NK-92 treated with Interleukin-12 subunit alpha and Interleukin-12 subunit beta, amount 100 ng/mL, for 24 hours (cell line): ENCODE measurements around the gene LDLRAD3.
"Not testable (repeated sequence)": the region's sequence is repeated elsewhere in the genome, so short reads cannot be mapped to it uniquely, and the experiment has no call there.

Source experiments
- DNase-seq: peaks from one replicate; lab custom pipeline; 2025; lab: John Stamatoyannopoulos, UW

The LDLRAD3 gene

DNA sequence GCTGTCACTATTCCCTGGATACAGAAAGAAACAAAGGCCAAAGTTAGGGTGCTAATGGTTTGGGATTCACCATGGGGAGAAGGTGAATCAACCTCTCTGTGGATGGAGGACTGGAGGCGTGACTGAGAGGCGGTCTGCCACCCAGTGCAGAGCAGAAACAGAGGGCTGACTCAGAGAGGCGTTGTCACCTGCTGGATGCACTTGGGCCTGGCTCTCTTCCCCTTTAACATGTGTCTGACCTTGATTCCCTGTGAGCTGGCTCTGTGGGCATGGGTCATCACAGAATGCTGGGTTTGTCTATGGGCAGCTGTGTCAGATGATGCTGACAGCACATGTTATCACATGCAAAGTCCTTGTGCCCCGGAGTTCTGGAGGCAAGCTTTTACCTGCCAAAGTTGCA lies 75.9 kb downstream of the LDLRAD3 start:
- DNase-seq = no peak

DNA sequence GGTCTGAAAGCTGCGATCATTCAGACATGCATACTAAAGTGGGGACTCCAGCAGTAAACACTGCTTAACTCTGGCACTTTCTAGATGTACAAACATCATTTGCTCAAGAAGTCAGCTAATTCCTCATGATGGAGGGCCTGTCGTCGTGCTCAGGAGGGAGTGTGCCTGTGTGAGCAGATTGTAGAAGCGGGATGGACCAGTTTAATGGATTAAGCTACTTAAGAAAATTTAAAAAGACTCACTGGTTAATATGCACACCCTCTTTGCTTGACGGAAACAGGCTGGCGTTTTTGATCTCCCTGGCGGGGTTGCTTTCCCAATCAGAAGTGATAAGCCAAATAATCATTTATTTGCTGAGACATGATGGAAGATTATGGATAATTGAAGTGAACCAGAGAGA lies 79.0 kb downstream of the LDLRAD3 start:
- no peak for DNase-seq

DNA sequence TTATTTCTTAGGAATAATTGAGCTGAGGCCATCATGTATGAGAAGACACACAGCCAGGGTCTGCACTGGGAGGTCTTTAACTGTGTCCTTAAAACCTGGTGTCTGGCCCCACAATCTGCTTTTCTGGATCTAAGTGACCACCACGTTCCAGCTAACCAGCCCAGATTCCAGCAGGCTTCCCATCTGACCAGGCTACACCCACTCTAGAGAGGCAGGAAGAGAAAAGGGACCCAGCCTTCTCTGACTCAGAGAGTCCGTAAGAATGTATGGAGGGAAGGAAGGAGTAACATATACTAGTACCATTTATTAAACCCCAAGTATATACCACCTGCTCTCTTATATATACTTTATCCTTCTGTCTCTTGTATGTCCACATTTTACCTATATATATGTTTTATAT lies 80.1 kb downstream of the LDLRAD3 start:
- no peak for DNase-seq

DNA sequence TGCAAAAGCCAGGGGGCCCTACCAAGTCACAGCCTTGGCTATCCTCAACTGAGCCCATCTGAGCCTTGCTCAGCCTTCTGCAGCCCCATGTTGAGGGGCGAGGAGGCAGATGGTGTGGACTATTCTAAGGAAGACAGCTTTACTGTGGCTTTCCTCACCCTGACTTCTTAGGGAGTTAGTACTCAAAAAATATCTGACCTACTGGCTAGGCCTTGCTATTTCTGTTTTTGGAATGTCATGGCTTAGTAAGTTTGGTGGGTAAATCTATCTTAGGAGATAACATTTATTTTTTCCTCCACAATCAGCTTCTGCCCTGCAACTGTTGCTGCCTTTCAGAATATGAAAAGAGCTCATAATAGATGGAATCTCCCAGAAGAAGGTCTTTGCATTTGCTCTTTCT lies 80.9 kb downstream of the LDLRAD3 start:
- no peak for DNase-seq

DNA sequence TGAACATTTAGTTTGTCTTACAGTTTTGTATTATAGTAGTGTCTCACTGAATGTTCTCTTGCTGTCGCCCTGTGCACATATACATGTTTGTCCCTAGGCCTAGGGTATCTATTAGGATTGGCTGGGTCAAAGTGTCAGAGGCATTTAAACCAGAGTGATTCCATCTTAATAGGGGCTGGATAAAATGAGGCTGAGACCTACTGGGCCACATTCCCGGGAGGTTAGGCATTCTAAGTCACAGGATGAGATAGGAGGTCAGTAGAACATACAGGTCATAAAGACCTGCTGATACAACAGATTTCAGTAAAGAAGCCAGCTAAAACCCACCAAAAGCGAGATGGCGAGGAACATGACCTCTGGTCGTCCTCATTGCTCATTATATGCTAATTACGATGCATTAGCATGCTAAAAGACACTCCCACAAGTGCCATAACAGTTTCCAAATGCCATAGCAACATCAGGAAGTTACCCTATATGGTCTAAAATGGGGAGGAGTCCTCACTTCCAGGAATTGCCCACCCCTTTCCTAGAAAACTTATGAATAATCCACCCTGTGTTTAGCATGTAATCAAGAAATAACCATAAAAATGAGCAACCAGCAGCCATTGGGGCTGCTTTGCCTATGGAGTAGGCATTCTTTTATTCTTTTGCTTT lies 82.6 kb downstream of the LDLRAD3 start:
- DNase-seq = no peak

DNA sequence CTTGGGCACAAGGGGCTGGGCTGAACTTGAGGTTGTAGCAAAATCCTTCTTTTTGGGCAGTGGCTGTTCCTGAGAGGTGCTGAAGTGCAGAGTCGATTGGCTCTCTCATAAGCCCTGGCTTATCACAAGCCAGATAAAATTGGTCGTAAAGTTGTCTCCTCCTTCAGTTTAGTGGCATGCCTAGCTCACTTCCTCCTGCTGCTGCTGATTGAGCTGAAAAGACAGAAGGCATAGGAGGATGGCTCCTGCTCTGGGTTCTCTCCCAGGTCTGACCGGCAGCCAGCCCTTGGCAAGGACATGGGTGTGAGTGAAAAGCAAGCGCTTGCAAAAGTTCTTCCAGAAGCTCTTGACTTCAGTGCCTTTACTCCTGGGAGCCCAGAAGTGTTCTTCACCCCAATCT lies 83.9 kb downstream of the LDLRAD3 start:
- no peak for DNase-seq

DNA sequence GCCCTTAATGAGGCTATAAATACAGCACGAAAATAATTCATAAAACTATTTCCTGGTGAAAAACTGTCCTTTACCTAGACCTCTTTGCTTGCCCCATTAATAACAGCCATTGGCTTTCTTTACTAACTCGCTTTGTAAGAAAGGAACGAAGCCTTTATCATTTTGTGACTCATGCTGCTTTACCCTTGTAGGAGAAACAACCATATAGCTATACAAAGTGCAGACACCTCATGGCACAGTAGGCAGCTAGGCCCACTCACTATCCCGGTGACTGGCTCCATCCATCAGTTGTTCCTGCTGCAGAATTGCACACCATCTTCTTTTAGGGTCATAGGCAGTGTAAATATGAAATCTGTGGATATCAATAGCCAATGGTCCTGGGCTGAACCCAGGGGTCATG lies 85.8 kb downstream of the LDLRAD3 start:
- no peak for DNase-seq

DNA sequence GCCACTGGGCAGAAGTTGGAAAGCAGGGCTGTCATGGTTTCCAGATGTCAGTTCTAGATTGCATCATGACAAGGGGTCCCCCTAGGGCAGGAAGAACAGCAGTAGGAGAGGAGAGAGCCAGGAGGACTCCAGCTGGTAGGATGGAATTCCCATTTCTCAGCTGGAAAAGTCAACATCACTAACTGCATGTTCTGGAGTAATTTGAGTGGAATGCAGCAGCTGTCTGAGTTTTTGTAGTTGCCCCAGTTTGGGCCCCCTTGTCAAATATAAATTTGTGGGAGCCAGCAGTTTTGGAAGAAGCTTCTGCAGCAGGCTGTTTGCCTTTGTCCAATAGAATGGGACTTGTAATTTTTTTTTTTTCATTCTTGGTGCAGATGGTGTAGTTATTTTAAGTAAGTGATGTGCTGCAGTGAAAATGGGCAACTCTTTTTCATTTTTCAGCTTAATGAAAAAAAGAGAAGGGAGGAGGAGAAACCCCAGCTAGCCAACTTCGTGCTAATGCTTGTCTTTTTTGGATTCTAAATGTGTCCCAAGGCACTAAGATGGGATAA lies 86.9 kb downstream of the LDLRAD3 start:
- DNase-seq = no peak

DNA sequence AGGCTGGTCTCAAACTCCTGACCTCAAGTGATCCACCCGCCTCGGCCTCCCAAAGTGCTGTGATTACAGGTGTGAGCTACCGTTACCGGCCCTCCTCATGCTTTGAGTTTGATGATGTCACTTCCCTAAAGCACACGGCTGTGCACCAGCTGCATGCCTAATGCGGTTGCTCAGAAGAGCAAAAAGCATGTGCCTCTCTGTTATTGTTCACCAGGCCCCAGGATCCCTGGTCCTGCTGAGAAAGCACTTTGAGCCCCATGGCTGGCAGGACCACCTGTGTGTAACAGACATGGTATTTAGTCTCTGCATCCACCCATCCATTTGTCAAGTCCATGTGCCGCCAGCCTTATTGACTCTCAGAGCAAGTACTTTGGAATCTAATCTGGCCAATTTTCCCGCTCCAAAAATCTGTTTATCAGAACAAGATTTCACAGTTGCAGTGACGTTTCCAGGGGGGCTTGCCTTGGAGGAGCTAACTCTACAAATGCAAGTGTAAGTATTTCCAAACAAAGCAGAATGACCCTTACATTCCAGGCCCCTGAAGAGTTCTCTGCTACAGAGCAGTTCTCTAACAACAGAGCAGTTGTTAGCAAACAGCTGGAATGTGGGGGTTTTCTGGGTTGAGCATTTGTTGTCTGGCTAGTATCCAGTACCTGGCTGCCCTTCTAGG lies 89.4 kb downstream of the LDLRAD3 start:
- DNase-seq = no peak

DNA sequence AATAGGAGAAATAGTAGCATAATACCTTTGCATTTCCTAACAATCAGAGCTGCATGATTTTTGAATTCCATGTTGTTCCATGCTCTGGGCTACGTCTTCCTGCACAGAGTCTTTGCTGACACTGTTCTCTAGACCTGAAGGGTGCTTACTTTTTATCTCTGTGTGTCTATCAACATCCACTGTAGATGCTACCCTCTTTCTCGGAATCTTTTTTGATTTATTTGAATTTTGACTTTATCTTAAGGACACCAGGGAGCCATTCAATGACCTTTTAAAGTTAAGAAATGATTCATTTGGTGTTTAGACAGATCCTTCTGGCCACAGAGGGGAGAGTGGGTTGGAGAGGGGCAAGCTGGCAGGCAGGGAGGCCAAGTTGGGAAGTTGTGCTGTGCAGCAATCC lies 90.1 kb downstream of the LDLRAD3 start:
- no peak for DNase-seq

DNA sequence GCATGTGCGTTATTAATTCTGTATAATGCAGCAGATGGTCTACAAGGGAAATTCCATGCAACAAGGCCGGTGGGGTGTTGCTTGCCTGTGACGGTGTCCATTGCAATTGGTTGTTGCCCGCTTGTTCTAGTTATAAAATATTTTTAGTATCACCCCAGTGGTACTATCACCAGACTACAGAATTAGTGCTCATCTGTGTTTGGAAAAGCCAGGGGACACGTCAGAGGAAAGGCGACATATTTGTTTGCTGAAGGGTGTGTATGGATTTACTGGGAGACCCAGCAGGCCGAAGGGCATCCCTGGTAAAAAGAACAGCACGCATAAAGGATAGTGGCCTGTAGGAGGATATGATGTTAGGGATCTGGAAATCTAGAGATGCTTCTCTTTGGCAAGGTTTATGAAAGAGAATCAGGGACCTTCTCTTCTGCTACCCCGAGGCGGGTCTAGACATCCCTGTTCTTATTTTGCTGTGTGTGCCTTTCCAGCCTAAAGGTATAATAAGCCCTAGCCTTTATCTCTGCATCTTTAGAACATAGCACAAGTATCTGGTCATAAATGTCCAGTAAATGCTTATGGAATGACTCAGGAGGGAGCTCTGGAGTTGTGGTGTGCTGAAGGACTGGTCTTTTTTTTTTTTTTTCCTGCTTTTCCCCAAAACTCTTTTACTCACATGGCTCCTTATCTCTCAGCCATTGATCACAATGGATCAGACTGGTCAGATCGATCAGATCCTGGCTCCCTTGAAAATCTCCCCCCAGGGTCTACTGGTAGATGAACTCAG lies 90.9 kb downstream of the LDLRAD3 start:
- DNase-seq = no peak

DNA sequence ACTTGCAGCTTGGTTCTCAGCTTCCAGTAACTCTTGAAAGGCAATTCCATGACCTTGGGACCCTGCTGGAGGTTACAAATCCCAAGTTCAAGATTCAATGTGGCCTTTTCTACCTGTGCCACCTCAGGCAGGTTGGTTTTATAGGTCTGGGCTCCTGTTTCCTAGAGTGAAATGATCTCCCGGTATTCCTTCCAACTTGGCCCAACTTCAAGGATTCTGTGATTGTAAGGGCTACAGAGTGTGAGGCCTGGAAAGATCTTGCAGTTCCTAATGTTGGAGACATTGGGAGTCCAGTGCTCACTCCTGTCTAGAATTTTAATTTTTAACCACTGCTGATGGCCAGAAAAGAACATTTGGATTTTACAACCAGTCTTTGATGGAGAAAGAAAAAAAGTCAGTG lies 91.6 kb downstream of the LDLRAD3 start:
- no peak for DNase-seq

DNA sequence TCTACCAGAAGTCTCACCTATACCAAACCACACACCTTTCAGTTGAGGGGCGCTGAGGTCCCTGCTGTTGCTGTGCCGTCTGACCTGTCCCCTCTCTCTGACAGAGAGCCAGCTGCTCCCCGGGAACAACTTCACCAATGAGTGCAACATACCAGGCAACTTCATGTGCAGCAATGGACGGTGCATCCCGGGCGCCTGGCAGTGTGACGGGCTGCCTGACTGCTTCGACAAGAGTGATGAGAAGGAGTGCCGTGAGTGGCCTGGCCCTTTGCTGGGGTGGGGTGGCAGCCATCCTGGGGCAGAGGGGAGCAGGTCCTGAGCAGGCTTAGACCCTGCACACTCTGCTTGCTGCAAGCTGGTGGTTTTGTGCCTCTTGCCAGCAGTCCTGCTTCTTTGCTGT lies 92.1 kb downstream of the LDLRAD3 start:
- DNase-seq = no peak

DNA sequence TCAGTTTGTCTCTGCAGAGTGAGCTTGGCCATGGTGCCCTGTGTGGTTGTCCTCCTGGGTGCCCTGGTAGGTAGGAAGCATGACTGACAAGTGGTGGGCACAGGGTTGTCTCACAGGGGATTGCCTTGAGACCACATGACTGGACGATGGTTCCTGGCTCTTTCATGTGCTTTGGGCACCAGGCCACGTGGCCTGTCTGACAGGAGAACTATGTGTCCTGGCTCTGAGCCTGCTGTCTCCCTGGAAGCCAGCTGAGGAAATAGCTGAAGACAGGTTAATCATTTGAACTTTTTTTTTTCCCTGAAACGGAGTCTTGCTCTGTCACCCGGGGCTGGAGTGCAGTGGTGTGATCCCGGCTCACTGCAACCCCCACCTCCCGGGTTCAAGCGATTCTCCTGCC lies 93.2 kb downstream of the LDLRAD3 start:
- DNase-seq = no peak

DNA sequence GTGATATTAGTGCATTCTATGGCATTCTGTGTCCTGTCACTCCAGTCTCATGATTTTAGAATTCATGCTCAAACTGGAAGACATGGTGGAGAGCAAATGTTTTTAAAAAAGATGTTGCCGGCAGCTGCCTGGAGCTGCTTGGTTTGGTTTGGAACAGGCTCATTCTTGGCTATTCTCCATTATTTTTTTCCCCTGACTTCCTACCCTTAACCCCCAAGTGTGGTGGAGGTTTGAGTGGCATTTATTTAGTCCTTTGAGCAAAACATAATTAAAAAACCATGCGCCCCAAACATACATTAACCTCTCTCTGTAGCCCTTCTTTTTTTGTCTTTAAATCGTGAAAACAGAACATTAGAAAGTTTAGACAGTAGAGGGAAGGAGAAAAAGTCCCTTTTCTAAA lies 94.7 kb downstream of the LDLRAD3 start:
- DNase-seq = no peak

DNA sequence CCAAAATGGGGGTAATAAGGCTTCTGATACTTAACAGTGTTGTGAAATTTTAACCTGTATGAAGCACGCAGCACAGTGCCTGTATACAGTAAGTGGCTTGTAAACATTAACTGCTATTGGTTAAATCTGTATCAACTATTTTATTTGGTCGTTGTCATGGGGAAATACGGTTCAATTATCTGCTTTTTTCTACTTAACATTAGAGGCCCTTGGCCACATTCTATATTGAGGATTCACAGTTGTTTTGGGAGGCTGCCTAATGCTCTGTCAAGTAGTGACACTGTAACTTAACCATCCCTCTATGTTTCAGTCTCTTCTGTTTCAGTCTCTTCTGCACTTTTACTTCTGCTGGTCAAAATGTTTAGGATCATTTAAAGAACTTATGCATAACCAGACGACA lies 95.6 kb downstream of the LDLRAD3 start:
- DNase-seq = no peak

DNA sequence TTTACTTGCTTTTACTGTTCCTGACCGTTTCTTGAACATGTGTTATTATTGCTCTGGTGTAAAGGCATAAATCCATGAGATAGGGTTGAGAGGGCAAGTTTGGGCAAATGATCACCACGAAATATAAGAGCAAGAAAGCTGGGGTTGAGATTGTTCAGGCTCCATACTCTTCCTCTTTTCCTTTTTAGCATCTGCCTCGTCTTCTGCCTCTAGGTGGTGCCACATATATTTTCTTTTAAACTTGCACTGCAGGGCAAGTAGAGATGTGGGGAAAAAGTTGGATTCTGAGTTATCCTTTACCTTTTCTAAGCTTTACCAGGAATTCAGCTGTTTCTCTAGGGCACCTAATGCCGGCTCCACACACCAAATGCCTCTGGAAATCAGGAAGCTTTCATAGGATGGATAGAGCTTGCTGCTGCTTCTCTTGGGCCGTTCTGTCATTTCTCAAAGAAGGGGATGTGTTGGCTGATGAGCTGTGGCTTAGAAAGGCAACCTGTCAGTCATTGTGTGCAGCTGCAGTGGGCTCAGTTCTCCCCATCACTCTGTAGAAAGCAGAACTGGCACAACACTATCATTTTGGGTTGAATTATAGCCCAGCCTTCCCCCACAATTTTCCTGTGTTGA lies 98.2 kb downstream of the LDLRAD3 start:
- no peak for DNase-seq

DNA sequence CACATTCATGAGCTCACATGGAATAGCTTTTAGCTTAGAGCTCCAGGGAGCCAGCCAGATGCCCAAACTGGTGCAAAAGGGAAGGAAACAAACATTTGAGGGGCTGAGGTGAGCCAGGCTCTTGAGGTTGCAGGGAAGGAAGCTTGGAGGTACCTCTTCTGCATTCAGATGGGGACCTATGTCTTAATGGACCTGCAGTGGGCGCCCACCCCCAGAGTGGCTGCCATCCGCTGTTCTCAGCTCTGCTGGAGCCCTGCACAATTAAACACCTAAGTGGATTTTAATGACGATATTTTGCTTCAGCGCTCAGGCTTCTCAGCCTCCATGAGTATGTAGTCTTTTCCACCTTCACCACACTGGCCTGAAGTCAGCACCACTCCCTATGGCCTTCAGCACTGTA lies 100.8 kb downstream of the LDLRAD3 start:
- no peak for DNase-seq

DNA sequence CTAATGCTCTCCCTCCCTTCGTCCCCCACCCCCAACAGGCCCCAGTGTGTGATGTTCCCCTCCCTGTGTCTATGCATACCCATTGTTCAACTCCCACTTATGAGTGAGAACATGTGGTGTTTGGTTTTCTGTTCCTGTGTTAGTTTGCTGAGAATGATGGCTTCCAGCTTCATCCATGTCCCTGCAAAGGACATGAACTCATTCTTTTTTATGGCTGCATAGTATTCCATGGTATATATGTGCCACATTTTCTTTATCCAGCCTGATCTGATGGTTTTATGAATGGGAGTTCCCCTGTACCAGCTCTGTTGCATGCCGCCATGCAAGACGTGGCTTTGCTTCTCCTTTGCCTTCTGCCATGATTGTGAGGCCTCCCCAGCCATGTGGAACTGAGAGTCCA lies 102.1 kb downstream of the LDLRAD3 start:
- DNase-seq = not testable (repeated sequence)

DNA sequence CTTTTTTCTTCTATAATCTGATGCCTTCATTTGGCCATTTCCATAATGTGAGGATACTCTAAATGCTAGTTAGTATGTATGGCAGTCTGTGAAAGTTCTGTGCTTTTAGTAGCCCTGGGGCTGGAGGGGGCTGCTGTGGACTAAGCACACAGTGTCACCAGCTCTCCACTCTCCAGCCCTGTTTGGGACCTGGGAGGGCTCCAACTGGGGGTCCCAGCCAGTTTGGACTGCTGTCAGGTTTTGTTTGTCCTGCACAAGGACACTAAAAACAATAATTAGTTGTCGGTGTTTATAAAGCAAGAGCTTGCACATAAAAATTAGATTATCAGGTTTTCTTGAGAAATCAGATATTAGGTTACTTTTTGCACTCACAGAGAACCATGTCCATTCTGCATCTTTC lies 103.1 kb downstream of the LDLRAD3 start:
- no peak for DNase-seq

DNA sequence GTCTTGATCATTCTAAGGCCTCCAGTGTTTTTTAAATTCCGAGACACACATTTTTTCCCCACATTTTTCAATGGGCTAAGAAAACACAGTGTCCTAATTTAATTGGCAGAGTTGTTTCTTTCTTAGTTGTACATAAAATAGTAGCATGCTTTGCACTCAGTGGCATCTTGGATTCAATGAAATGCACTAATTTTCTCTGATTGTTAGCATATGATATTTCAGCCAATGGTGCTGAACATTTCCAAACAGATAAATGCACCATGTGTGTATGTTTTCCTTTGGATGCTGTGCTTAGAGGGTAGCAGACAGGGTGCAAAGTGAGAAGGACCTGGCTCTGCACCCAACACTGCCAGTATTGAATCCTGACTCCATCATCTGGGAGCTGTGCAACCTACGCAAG lies 103.5 kb downstream of the LDLRAD3 start:
- DNase-seq = no peak

DNA sequence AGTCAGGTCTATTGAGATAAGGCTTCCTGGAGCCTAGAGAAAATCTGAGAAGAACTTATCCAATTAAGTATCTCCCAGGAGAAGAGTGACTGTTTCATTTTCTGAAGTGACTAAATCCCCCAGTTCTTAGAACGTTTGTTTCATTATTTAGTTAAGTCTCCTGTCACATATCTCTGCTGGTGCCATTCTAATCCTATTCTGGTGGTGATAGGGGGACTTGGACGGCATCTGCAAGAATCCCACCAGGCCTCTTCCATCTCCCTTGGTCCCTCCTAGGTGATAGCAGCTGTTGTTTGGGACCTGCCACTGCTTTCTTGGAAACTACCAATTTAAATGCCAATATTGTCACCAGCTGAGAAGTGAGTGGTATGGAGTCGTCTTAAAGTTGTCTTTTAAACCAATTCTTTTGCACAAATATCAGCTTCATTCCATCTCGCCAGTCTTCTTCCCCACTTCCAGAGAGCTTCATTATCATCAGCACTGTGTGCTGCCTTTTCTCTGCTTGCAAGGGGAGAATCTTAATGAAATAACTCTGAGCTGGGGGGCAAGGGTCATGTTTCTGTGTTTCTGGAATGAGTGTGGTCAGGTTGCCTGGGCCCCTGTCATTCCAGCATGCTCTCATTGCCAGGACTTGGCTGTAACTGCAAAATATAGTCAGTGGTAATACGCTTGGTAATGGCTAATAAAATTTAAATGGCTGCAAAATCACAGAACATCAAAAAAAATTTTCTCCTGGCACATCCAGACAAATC lies 104.8 kb downstream of the LDLRAD3 start:
- DNase-seq = no peak
